ENCODE measurements around the gene TMEM87A. TPM values are rescaled to one million over a fixed set of nuclear protein-coding genes. Genes with fewer than 3 reads are reported as not detected.

Gene TMEM87A
- total RNA-seq, 4 donors from 2014 or later: 47.1 to 63.1 (median 57.0) TPM

DNA sequence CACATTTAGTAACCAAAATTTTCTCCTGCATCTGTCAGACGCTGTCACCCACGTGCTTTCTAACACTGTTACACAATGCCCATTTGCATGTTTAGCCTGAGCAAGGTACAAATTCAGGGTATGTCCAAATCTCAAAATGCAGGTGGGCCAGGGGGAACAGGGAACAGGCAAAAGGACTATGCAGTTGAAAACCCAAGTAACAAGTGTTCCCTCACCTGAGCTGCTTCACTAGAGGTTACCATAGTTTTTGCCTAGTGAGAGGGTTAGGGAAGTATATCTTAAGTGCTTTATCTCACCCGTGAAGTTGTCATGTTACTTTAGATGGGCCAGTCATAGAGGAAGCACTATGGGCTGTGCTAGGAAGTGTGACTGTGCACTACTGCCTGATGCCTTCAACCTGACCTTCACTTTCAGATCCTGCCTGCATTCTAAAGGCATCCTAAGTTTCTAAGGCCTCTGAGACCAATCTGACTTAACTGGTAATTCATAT lies 6.0 kb upstream of the TMEM87A start:
- TF ChIP-seq, protein P1, sequence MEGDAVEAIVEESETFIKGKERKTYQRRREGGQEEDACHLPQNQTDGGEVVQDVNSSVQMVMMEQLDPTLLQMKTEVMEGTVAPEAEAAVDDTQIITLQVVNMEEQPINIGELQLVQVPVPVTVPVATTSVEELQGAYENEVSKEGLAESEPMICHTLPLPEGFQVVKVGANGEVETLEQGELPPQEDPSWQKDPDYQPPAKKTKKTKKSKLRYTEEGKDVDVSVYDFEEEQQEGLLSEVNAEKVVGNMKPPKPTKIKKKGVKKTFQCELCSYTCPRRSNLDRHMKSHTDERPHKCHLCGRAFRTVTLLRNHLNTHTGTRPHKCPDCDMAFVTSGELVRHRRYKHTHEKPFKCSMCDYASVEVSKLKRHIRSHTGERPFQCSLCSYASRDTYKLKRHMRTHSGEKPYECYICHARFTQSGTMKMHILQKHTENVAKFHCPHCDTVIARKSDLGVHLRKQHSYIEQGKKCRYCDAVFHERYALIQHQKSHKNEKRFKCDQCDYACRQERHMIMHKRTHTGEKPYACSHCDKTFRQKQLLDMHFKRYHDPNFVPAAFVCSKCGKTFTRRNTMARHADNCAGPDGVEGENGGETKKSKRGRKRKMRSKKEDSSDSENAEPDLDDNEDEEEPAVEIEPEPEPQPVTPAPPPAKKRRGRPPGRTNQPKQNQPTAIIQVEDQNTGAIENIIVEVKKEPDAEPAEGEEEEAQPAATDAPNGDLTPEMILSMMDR (IDR thresholded peaks at IDR 0.05; ENCODE audit: low read depth): no peak

DNA sequence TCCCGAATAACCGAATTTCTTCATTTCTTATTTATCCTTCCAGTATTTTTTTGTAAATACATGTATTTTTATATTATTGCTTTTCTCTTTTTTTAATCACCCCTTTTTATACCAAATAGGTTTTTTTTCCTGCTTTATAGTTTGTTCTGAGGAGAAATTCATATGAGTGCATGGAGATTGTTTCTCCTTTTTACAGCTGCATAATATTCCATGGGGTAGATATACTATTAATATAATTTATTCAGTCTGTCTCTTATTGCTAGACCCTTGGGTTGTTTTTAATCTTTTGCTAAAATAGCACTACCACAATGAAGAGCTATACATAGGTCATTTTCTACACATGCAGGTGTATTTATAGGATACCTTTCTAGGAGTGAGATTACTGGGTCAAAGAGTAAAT lies 3.5 kb upstream of the TMEM87A start:
- TF ChIP-seq, protein P1 (IDR thresholded peaks at IDR 0.05; ENCODE audit: low read depth): no peak

DNA sequence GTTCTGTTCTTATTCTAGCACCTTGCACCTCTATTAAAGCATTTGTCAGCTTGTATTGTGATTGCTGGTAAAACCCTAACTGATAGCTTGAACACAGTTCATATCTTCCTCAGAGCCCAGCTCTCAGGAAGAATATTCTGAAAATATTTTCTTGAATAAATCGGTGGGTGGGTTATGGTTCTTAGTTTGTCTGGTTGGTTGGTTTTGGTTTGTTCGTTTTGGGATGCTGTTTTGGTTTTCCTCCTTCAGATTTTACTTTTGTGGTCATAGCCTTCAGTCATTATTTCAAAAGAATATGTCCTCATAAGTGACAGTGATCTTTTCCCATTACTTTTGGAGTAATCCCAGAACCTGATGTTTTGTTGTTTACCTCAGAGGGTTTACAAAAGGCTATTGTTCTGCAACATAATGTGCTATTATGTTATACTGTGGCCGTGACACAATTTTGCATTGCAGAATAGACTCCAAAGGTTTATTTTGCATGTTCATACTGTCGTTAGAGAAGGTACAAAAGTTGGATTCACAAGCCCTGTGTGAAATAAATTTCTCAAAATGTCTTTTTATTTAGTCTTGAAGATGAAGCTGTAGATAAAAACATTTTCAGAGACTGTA lies 2.7 kb upstream of the TMEM87A start:
- TF ChIP-seq, protein P1 (IDR thresholded peaks at IDR 0.05; ENCODE audit: low read depth): no peak

DNA sequence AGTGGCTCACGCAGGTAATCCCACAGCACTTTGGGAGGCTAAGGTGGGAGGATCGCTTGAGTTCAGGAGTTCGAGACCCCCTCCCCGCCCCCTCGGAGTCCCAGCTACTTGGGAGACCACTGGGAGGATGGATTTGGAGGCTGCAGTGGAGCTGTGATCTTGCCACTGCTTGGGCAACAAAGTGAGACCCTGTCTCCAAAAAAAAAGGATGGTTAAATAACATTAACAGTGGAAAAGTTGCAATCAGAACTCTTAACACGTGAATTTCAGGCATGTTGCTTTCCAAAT lies 1.4 kb upstream of the TMEM87A start:
- TF ChIP-seq, protein P1 (IDR thresholded peaks at IDR 0.05; ENCODE audit: low read depth): no peak

DNA sequence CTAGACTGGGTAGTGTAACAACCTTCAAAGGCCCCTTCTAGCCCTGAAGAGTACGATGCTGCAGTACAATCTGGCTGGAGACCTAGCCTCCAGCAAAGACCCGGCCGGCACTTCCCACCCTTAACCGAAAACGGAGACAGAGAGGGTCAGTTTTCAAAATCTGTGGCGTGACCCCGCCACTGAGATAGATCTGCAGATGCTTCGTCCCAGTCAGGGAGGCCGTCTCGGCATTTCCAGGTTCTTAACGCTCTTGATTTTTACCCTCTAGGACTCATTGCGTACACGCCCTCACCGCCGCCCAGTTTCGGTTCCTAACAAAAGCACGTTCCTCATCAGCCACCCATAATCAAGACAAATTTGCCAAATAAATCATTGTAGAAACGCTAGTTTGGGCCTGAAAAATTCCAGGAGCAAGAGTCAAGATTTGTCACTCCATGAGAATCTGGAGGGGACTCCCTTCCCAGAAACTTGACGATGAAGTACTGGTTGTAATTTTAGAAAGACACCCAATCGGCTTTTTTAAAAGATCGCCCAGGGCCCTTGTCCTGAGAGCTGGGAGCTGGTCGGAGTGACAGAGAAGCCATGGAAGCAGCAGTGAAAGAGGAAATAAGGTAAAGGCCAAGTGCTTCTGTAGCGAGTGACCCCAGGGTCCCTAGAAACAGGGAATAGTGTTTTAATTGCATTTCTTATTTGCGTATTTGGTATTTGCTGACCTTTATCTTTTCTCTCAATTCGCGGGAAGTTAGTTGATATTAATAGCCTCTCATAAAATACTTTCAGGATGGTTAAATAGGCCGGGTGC lies 868 bp upstream of the TMEM87A start:
- TF ChIP-seq, protein P1 (IDR thresholded peaks at IDR 0.05; ENCODE audit: low read depth): no peak

DNA sequence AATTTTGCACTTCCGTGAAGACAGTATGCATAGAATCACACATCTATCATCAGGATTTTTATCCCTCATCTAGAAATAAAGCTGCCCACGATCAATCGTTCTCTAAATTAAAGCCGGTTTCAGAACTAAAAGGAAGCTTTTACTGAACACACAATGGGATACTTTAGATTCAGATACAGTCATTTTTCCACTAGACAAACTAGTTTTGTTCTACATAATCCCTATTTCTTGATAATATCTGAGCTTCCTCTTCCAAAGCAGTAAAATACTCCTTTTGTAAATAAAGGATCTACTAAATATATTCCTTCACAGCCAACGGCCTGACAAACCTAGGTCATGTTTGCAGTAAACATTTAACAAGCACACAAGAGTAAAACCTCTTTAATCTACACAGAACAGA lies 2.2 kb downstream of the TMEM87A start:
- TF ChIP-seq, protein P1 (IDR thresholded peaks at IDR 0.05; ENCODE audit: low read depth): no peak

DNA sequence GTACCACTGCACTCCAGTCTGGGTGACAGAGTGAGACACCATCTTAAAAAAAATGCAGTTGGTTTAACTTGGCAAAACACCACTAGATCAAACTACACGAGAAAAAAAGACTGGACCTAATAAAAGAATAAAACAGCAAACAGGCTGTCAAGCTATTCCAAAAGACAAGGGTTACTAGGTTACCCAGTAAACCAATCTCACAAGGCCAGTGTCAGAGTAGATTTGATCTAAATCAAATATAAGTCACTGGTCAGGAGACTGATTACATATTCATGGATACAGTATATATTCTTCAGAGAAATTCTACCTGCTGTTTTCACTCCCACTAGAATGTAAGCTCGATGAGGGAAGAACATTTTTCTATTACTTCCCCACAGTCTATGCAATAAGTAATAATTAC lies 2.7 kb downstream of the TMEM87A start:
- TF ChIP-seq, protein P1 (IDR thresholded peaks at IDR 0.05; ENCODE audit: low read depth): no peak
